COR-L47 (cell line): ENCODE measurements around the gene SAAL1.
A peak's percentile ranks its signal among the peaks of the same experiment; 100 is the strongest.
"Not testable (repeated sequence)": the region's sequence is repeated elsewhere in the genome, so short reads cannot be mapped to it uniquely, and the experiment has no call there.

Experiments used
- DNase-seq: peaks from one replicate; lab custom pipeline; 2025; lab: John Stamatoyannopoulos, UW

SAAL1 gene, protein sequence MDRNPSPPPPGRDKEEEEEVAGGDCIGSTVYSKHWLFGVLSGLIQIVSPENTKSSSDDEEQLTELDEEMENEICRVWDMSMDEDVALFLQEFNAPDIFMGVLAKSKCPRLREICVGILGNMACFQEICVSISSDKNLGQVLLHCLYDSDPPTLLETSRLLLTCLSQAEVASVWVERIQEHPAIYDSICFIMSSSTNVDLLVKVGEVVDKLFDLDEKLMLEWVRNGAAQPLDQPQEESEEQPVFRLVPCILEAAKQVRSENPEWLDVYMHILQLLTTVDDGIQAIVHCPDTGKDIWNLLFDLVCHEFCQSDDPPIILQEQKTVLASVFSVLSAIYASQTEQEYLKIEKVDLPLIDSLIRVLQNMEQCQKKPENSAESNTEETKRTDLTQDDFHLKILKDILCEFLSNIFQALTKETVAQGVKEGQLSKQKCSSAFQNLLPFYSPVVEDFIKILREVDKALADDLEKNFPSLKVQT

DNA sequence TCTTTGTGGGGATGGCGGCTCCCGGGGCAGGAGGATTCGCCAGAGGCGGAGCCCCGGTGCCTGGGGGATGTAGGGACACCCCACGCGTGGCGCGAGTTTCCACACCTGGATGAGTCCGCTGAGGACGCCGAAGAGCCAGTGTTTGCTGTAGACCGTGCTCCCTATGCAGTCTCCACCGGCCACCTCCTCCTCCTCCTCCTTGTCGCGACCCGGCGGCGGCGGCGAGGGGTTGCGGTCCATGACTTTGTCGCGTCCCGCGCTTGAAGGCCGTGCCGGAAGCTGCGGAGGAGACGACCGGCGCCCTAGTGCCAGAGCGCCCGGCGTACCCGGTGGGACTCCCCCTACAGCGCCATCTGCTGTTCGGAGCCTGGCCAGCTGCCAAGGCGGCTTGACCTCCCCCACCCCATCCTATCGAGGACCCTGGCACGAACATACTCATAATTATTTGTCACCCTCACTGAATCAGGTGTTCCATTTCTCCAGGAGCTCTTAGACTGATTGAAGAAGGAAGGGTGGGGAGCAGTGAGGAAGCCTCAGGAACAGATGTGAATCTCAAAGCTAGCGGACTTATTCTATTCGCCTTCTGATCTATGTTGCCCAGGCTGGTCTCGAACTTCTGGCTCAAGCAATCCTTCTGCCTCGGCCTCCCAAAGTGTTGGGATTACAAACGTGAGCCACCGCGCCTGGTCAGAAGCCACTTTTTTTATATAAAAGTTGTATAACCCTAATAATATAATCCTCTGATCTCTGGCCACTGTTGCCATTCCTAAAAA, at the start of gene SAAL1:
Gene SAAL1, minus strand, starts transcription at position 281 of the 773 bp plus-strand sequence. Its CDS starts 41 bp downstream, at position 240.
- DNase-seq = peak; percentile 84

DNA sequence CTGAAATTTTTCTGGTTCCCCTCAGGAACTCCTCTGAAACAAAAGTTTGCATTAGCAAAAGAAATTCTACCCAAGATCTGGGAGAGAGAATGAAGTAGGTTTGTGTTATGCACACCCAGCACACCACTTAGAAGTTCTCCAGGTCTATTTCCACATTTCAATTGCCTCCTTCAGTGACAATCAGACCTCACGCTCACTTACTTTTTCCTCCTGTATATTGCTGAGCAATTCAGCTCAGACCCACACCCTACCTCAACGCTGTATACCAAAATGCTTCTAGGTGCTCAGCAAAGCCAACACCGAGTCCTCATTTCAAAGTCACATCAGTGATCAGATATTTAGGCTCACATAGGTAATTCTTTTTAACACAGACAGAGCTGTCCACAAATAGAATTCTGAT, 45.7 kb upstream of the SAAL1 start:
- DNase-seq = no peak

DNA sequence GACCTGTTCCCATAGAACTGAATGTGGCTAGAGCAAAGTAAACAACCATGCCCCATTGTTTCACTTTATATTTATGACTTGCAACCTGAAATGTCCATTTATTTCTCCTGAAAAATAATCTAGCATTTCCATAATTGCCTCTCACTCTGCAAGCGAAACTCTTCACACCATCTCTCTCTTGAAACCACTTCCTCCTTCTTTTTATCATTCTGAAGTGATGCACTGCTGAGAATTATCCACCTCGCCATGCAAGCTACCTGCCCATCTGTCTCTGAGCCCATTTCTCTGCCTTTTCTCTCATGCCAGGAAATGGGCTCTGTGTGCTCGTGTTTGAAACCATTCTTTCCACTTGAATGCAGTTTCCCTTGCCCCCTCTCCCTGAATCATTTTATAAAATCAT, 40.0 kb upstream of the SAAL1 start:
- no peak for DNase-seq

DNA sequence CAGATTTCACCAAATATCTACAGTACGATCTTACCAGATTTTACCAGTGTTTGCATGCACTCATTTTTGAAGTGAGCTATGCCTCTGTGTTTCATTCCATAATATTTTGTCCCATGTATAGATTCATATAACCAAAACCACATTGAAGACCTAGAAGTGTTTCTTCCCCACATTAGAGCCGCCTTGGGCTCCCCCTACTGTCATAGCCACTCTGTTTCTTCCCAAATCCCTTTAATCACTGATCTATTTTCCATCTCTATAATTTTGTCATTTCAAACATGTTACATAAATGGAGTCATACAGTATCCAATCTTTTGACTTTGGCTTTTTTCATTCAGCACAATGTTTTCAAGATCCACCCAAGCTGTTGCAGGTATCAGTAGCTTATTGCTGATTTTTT, 39.1 kb upstream of the SAAL1 start:
- DNase-seq = no peak

DNA sequence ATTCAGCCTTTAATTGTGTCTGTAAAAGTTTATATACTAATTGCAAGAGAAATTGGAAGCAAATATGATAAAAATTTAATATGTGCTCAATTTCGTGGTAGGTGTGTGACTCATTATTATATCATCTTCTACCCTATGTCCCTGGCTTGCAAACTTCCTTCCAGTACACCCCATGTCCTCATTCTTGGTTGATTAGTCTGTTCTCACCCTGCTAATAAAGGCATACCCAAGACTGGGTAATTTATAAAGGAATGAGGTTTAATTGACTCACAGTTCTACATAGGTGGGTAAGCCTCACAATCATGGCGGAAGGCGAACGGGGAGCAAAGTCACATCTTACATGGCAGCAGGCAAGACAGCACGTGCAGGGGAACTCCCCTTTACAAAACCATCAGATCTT, 38.4 kb upstream of the SAAL1 start:
- no peak for DNase-seq

DNA sequence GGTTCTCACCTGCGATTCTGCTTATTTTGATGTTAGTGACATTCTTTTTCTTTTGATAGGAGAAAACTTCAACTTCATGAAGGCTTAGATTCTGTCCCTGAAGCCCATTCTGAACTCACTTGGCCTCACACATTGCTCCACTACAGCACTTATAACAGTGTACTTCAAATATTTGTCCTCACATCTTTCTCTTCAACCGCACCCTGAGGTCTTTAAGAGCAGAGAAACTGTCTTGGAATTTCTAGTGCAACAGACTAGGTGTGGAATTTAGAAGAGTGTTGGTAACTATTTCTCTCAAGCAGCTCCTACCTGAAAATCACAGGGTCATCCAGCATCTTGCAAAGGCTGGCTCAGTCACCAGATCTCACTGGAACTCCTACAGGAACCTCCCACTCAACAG, 34.3 kb upstream of the SAAL1 start:
- DNase-seq = no peak

DNA sequence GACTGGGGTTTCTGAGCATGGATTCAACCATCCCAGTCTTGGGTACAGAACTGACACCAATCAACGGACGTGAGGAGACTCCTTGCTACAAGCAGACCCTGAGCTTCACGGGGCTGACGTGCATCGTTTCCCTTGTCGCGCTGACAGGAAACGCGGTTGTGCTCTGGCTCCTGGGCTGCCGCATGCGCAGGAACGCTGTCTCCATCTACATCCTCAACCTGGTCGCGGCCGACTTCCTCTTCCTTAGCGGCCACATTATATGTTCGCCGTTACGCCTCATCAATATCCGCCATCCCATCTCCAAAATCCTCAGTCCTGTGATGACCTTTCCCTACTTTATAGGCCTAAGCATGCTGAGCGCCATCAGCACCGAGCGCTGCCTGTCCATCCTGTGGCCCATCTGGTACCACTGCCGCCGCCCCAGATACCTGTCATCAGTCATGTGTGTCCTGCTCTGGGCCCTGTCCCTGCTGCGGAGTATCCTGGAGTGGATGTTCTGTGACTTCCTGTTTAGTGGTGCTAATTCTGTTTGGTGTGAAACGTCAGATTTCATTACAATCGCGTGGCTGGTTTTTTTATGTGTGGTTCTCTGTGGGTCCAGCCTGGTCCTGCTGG, 31.4 kb upstream of the SAAL1 start:
- no peak for DNase-seq

DNA sequence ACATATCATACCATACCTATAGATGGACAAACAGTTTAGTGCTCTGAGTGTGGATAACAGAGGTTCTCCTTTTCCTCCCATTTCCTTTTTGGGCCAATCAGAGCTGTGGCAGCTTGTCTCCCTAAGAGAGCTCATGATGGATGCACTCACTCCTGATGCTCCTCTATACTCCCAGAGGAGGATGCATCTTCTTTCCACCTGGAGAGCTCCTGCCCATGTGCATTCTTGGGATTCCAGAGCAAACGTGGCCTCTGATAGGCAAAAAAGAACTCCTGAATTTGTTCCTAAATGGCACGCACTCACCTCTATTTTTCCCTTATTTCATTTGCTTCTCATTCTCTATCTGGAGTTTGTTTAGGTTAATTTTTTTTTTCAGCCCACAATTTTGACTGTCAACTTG, 29.4 kb upstream of the SAAL1 start:
- no peak for DNase-seq

DNA sequence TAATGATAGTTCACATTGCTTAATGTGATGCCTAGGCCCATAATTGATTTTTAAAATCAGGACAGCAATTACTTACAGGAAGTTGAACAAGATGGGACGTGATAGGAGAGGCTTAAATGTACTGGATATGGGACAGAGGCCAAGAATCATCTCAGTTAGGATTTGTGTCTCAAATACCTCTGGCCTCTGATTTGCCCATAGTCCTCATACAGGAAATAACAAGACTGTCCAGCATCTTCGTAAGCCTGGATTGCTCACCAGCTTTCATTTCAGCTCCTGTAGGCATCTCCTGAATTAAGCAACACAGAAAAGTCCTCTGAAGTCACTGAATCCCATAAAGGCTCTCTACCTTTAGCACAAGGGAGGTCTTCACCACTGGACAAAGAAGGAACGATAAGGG, 26.5 kb upstream of the SAAL1 start, which contains the start of gene MRGPRX3:
Gene MRGPRX3, plus strand, starts transcription at position 231 of the 400 bp plus-strand sequence. CDS start 4,632 bp downstream, outside the sequence.
- DNase-seq = no peak

DNA sequence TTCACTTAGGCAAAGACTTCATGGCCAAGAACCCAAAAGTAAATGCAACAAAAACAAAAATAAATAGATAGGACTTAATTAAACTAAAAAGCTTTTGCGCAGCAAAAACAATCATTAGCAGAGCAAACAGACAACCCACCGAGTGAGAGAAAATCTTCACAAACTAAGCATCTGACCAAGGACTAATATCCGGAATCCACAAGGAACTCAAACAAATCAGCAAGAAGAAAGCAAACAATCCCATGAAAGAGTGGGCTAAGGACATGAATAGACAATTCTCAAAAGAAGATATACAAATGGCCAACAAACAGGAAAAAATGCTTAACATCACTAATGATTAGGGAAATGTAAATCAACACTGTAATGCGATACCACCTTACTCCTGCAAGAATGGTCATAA, 25.2 kb upstream of the SAAL1 start:
- DNase-seq = not testable (repeated sequence)

DNA sequence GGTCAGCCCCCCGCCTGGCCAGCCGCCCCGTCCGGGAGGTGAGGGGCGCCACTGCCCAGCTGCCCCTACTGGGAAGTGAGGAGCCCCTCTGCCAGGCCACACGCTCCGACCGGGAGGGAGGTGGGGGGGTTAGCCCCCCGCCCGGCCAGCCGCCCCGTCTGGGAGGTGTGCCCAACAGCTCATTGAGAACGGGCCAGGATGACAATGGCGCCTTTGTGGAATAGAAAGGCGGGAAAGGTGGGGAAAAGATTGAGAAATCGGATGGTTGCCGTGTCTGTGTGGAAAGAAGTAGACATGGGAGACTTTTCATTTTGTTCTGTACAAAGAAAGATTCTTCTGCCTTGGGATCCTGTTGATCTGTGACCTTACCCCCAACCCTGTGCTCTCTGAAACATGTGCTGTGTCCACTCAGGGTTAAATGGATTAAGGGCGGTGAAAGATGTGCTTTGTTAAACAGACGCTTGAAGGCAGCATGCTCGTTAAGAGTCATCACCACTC, 15.5 kb upstream of the SAAL1 start:
- not testable (repeated sequence) for DNase-seq

DNA sequence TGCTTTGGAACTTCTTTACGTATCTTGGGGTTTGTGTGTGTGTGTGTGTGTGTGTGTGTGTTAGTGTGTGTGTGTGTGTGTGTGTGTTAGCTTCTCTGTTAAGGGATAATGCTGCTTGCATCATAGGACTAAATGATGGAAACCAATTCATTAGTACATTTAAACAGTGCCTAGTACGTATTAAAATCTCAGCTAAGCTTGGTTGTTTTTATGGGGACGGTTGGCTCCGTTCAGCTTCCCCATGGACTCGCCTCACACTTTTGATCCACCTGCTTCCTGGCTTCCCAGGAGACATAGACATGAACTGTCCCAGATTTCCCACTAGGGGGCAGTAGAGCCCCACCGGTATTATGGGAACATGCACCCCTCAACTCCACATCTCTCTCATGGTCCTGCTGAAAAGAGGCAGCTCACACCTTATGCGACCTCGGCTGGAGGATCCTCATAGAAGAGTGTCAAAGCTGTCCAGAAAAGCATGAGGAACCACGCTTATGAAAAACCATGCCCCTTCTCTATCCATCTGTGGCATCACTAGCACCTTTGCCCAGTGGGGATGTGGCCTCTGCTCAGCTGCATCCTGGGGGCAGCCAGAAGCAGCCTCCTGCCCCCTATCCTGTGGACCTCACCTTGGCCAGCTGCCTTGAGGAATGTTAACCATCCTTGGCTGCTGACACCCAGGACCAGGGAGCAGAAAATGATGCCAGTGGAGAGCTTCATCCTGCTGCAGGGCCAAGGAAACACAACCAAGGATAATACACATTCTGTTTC, 9.7 kb upstream of the SAAL1 start:
- peak; percentile 56 for DNase-seq

DNA sequence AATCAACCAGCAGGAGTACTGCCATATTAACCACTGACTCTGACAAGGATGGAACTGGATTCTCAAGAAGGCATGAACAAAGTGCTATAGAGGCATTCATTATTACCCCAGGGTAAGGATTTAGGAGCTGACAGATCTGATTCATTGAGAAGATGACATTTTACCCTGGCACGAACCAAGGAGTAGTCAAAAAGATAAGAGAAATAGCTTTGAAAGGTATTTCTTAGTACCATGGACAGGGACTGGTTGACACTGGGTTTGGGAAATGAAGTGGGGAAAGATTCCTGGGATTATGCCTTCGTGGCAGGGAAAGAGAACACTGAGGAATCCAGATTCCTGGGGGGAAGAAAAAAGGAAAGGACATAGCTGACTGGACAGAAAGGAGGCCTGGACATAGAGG, 5.1 kb upstream of the SAAL1 start:
- DNase-seq = no peak

DNA sequence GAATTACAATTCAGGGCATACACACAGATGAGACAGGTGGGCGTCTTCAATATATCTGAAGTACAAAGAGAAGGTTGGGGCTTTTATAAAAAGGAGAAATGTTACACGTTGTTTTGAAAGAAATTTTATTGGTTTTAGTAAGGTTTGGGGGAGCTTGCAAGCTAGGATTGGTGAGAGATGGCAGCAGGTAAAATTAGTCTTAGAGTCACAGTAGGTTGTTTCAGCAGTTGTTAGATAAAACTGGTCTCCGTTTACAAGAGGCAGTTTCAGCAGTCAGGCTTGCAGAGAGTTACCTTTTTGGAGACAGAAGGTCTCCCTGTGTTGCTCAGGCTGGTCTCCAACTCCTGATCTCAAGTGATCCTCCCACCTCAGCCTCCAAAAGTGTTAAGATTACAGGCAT, 2.4 kb upstream of the SAAL1 start:
- no peak for DNase-seq

DNA sequence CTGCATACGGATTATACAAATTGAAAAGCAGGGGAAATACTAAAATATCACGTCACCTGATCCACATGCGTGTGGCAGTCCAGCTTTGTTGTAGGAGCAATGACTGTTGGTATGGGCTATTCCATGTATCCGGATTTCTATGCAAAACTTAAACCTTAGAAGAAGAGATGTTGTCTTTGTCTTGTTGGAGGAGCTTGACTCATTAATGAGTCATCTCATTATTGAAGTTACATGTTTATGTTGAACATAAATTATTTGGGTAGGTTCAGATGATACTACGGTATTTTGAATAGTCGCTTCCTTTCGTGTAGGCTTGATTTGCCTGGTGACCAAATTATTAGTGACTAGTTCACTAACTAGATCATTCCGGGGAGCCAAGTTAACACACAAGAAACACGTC, 806 bp upstream of the SAAL1 start:
- no peak for DNase-seq

DNA sequence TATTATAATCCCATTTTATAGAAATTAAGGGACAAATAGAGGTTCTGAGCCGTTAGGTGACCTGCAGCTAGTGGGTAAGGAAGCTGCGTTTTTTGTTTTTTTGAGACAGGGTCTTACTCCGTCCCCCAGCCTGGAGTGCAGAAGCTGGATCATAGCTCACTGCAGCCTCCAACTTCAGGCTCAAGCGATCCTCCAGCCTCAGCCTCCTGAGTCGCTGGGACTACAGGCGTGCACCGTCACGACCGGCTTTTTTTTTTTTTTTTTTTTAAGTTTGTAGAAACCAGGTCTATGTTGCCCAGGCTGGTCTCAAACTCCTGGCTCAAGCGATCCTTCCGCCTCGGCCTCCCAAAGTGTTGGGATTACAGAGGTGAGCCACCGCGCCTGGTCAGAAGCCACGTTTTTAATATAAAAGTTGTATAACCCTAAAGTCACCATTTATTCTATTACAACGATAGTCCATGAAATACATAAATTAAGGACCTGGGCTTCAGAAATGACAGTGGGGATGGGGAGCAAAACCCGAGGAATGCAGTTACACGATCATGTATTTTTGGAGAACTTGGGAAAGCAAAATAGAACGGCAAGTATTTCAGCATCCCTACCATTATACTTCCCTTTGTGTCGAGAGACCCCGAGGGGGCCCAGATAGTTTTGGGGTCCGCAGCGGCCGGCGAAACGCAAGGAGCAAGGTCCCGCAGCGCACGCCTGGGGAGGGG, 638 bp downstream of the SAAL1 start:
- no peak for DNase-seq

DNA sequence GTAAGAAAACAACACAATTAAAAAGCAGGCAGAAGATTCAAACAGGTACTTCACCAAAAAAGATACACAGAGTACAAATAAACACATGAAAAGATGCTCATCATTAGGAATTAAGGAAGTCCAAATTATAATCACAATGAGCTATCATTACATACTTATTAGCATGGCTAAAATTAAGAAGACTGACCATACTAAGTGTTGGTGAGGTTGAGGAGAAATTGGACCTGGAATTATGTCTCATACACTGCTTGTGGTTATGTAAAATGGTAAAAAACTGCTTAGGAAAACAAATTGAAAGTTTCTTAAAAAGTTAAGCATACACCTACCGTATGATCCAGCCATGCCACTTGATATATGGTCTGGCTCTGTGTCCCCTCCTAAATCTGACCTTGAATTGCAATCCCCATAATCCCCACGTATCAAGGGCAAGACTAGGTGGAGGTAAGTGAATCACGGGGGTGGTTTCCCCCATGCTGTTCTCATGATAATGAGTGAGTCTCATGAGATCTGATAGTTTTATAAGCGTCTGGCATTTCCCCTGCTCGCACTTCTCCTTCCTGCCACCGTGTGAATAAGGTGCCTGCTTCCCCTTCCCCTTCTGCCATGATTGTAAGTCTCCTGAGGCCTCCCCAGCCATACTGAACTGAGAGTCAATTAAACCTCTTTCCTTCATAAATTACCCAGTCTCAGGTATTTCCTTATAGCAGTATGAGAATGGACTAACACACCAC, 4.8 kb downstream of the SAAL1 start:
- DNase-seq = no peak

DNA sequence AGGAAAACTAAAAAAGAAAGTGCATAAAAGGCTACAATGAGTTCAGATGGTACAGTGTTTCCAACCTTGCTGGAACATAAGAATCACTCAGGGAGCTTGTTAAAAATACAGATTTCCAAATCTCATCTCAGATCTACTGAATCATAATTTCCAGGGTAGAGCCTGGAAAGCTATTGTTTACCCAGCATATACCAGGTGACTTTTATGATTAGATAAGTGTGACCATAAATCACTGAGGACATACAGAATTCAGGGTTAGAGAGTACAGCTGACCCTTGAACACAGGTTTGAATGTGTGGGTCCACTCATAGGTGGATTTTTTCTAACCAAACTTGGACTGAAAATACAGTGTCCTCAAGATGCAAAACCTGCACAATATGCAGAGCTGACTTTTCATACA, 11.9 kb downstream of the SAAL1 start:
- DNase-seq = no peak

DNA sequence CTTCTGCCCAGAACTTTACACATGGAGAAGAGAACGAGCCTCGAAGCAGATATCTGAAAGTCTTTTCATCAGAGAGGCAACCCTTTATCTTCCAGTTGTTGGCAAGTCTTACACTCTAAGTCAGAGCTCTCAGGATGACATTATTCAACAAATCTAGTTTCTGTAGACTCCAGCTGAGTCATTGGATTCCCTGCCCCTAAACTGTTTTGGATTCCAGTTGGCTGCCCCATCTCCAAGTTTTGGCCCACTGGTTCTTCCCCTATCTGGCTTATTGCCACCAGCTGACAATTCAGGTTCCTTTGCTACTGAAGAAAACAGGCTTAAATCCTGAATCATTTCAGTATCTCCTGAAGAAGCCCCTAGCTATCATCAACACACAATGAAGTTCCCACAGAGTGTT, 14.2 kb downstream of the SAAL1 start:
- no peak for DNase-seq

DNA sequence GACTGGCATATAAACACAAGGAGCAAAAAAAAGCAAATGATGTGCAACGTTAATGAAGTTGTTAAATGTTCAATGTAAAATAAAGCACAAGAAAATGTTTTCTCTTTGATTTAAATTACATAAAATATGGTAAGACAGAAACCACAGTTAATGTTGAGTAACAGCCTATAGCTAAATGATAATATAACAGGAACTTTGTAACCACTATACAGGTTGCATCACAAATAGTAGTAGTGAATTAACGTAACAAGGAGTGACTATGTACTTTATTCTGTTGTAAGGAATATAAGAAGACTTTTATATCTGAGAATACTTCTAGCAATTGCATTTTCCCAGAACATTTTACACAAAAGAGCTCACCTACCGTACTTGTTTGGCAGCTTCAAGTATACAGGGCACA, 16.9 kb downstream of the SAAL1 start:
- no peak for DNase-seq
